Smooth muscle cell (in vitro differentiated cells): ENCODE data around the gene PTPN18. TPM values are rescaled to one million over a fixed set of nuclear protein-coding genes. Genes with fewer than 3 reads are reported as not detected.

Experiments
- DNase-seq: peaks from one replicate; lab custom pipeline; 2025; ENCODE audit not compliant: unreplicated experiment; lab: John Stamatoyannopoulos, UW
- H2AFZ ChIP-seq: fragments of 200-600 bp; sonication (generic); 2 replicates; pipeline ENCODE4 v1.6.0; 2016; ENCODE audit warnings: antibody characterized with exemption, low read depth, mild to moderate bottlenecking
- H3F3A ChIP-seq: fragments of 200-600 bp; sonication (generic); 2 replicates; pipeline ENCODE4 v1.6.0; 2017; ENCODE audit warnings: antibody characterized with exemption, low read depth
- H3K27ac ChIP-seq: fragments of 200-600 bp; sonication (generic); 2 replicates; pipeline ENCODE4 v1.5.1; 2016; ENCODE audit warnings: low read depth, mild to moderate bottlenecking
- H3K27me3 ChIP-seq: fragments of 200-600 bp; sonication (generic); 2 replicates; pipeline ENCODE4 v1.6.1; 2016; ENCODE audit warnings: low read depth, mild to moderate bottlenecking
- H3K36me3 ChIP-seq: fragments of 200-600 bp; sonication (generic); 2 replicates; pipeline ENCODE4 v1.5.1; 2016; ENCODE audit warnings: low read depth
- H3K4me1 ChIP-seq: fragments of 200-600 bp; sonication (generic); 2 replicates; pipeline ENCODE4 v1.5.1; 2016; ENCODE audit warnings: low read depth
- H3K4me2 ChIP-seq: fragments of 200-600 bp; sonication (generic); 2 replicates; pipeline ENCODE4 v1.6.0; 2016; ENCODE audit warnings: mild to moderate bottlenecking
- H3K4me3 ChIP-seq: fragments of 200-600 bp; sonication (generic); 2 replicates; pipeline ENCODE4 v1.5.1; 2016; ENCODE audit warnings: mild to moderate bottlenecking
- H3K79me2 ChIP-seq: fragments of 200-600 bp; sonication (generic); 2 replicates; pipeline ENCODE4 v1.6.0; 2016; ENCODE audit warnings: low read depth, mild to moderate bottlenecking
- H3K9ac ChIP-seq: fragments of 200-600 bp; sonication (generic); 2 replicates; pipeline ENCODE4 v1.6.0; 2016; ENCODE audit warnings: low read depth
- H3K9me3 ChIP-seq: fragments of 200-600 bp; sonication (generic); replicated peaks from 2 replicates; pipeline ENCODE4 v1.5.1; 2016; ENCODE audit warnings: low read depth
- H4K20me1 ChIP-seq: fragments of 200-600 bp; sonication (generic); 2 replicates; pipeline ENCODE4 v1.6.0; 2016; ENCODE audit warnings: low read depth
- CTCF ChIP-seq: fragments of 200-600 bp; sonication (generic); IDR thresholded peaks from 2 replicates; pipeline ENCODE4 v1.5.1; 2017; ENCODE audit warnings: borderline replicate concordance, mild to moderate bottlenecking, antibody characterized with exemption; ENCODE audit not compliant: insufficient read depth, poor library complexity, severe bottlenecking
- WGBS: methylation state at CpG from one replicate; pipeline ENCODE4 v1.1.7; 2016; ENCODE audit warnings: low lambda C conversion rate; 5-methylcytosine and 5-hydroxymethylcytosine counted together
- polyA plus RNA-seq: library from polyadenylated mRNA; unstranded; fragments of >200 nt; fragmentation: Nextera tagmentation; extraction: Ambion mirVana; gene quantifications from 2 replicates; pipeline ENCODE4 v1.2.1, GENCODE V29; 2016
- total RNA-seq: library from RNA; depleted of rRNA; stranded (reverse); fragments of >200 nt; gene quantifications from 2 replicates; pipeline ENCODE4 v1.2.3, GENCODE V29; 2014

PTPN18 gene
- total and polyA plus RNA-seq, 2 experiments from 2014 or later, result 4.4 to 10.2 TPM

- WGBS, result 92% methylated on average over 33 of the region's 33 CpGs
- Histone ChIP-seq H3K4me2 (no peak overlapping the region), H3K27me3 (no peaks in the 10 kb centered on the region), H3K4me1 (peaks cover 9% of the 10 kb centered on the region), H3K4me3 (no peak overlapping the region), H3K9me3 (no peaks in the 10 kb centered on the region), H3F3A (no peaks in the 10 kb centered on the region), H3K27ac (no peak overlapping the region), H3K79me2 (no peaks in the 10 kb centered on the region), H4K20me1 (no peaks in the 10 kb centered on the region), H2AFZ (no peak overlapping the region), H3K36me3 (no peaks in the 10 kb centered on the region), H3K9ac (no peak overlapping the region)
- no peak for DNase-seq
- TF ChIP-seq CTCF, result no peak
Observed at GRCh38 chr2:130358420-130359350, 2.8 kb downstream of the PTPN18 start.

- H3K9ac ChIP-seq, result no peak overlapping the region
- WGBS, result 97% methylated on average over 5 of the region's 5 CpGs
- no peak for TF ChIP-seq CTCF
- no peaks in the 10 kb centered on the region for H3K36me3 ChIP-seq
- H3K4me1 ChIP-seq, result peaks cover 9% of the 10 kb centered on the region
- H3K27ac ChIP-seq, result no peak overlapping the region
- H3K4me2 ChIP-seq, result no peak overlapping the region
- no peaks in the 10 kb centered on the region for H3K9me3 ChIP-seq
- no peaks in the 10 kb centered on the region for H3K27me3 ChIP-seq
- H3K4me3 ChIP-seq, result no peak overlapping the region
- H4K20me1 ChIP-seq, result no peaks in the 10 kb centered on the region
- DNase-seq, result no peak
- H3F3A ChIP-seq, result no peaks in the 10 kb centered on the region
- H3K79me2 ChIP-seq, result no peaks in the 10 kb centered on the region
- H2AFZ ChIP-seq, result no peak overlapping the region
Observed at GRCh38 chr2:130359466-130359865, 3.6 kb downstream of the PTPN18 start.

GRCh38 chr2:130363479-130363878, 7.6 kb downstream of the PTPN18 start:
- no peaks in the 10 kb centered on the region for H3K36me3 ChIP-seq
- H3K9me3 ChIP-seq, result no peaks in the 10 kb centered on the region
- no peaks in the 10 kb centered on the region for H4K20me1 ChIP-seq
- TF ChIP-seq CTCF, result no peak
- no peak overlapping the region for H3K4me3 ChIP-seq
- DNase-seq, result no peak
- H3K27ac ChIP-seq, result no peak overlapping the region
- no peak overlapping the region for H3K4me2 ChIP-seq
- no peaks in the 10 kb centered on the region for H3F3A ChIP-seq
- H3K4me1 ChIP-seq, result no peaks in the 10 kb centered on the region
- H2AFZ ChIP-seq, result no peak overlapping the region
- H3K27me3 ChIP-seq, result no peaks in the 10 kb centered on the region
- H3K79me2 ChIP-seq, result no peaks in the 10 kb centered on the region
- no peak overlapping the region for H3K9ac ChIP-seq

- Histone ChIP-seq H3K9me3 (no peaks in the 10 kb centered on the region), H4K20me1 (no peaks in the 10 kb centered on the region), H3K4me2 (no peak overlapping the region), H3K79me2 (no peaks in the 10 kb centered on the region), H2AFZ (no peak overlapping the region), H3K4me3 (no peak overlapping the region), H3F3A (no peaks in the 10 kb centered on the region), H3K9ac (no peak overlapping the region), H3K36me3 (no peaks in the 10 kb centered on the region), H3K27ac (no peak overlapping the region), H3K4me1 (no peaks in the 10 kb centered on the region), H3K27me3 (no peaks in the 10 kb centered on the region)
- WGBS, result 91% methylated on average over 2 of the region's 2 CpGs
- TF ChIP-seq CTCF, result no peak
- no peak for DNase-seq
Observed at GRCh38 chr2:130365075-130365474, 9.2 kb downstream of the PTPN18 start.
